Astrocyte of the spinal cord (primary cell): Measurements from ENCODE around the gene RANBP3.
"Not testable (repeated sequence)": the region's sequence is repeated elsewhere in the genome, so short reads cannot be mapped to it uniquely, and the experiment has no call there.

ENCODE experiments used
- DNase-seq: peaks from one replicate; pipeline ENCODE4 v3.0.0; 2011; ENCODE audit warnings: low read depth, low spot score
- H3K4me3 ChIP-seq: 2 replicates; pipeline ENCODE4 v1.5.1; 2011; ENCODE audit warnings: low read depth, mild to moderate bottlenecking, low read length, moderate library complexity
- CTCF ChIP-seq: IDR thresholded peaks from 2 replicates; pipeline ENCODE4 v1.5.1; 2012; ENCODE audit warnings: low read depth, mild to moderate bottlenecking, low read length, inconsistent platforms
- in situ Hi-C: cut with HindIII; loops from 2 replicates; pipeline ENCODE4 v1.10.0; 2017; ENCODE audit warnings: low sequenced_read_pairs

RANBP3 gene

GRCh38 chr19:5966941-5967340, 11.0 kb downstream of the RANBP3 start:
- no peak overlapping the region for H3K4me3 ChIP-seq
- DNase-seq, result no peak
- no peak for TF ChIP-seq CTCF
- in situ Hi-C loops, result no loop called here

GRCh38 chr19:5966215-5966614, 11.7 kb downstream of the RANBP3 start:
- no peak for DNase-seq
- TF ChIP-seq CTCF, result no peak
- in situ Hi-C loops, result no loop called here
- H3K4me3 ChIP-seq, result no peak overlapping the region

- DNase-seq, result no peak
- H3K4me3 ChIP-seq, result no peak overlapping the region
- TF ChIP-seq CTCF, result no peak
- in situ Hi-C loops, result no loop called here
Observed at GRCh38 chr19:5964816-5965565, 12.9 kb downstream of the RANBP3 start.

- in situ Hi-C loops, result no loop called here
Observed at GRCh38 chr19:5963855-5964254, 14.1 kb downstream of the RANBP3 start.

GRCh38 chr19:5963259-5963658, 14.7 kb downstream of the RANBP3 start:
- DNase-seq, in situ Hi-C loops, H3K4me3 ChIP-seq: not testable (repeated sequence)

More at GRCh38 chr19:5963855-5964254, 14.1 kb downstream of the RANBP3 start:
- no peak for TF ChIP-seq CTCF
- H3K4me3 ChIP-seq, result no peak overlapping the region
- DNase-seq, result no peak

- H3K4me3 ChIP-seq, result no peak overlapping the region
- in situ Hi-C loops, result no loop called here
- peak; percentile 70 for DNase-seq
- TF ChIP-seq CTCF, result no peak
Observed at GRCh38 chr19:5961969-5962945, 15.7 kb downstream of the RANBP3 start.

- in situ Hi-C loops, H3K4me3 ChIP-seq, DNase-seq: not testable (repeated sequence)
Observed at GRCh38 chr19:5961641-5961968, 16.3 kb downstream of the RANBP3 start.
